ENCODE measurements around the gene ME1. TPM values are rescaled to one million over a fixed set of nuclear protein-coding genes. Genes with fewer than 3 reads are reported as not detected.

The ME1 gene
- total RNA-seq, 1 donor from 2014 or later: 88.7 TPM

DNA sequence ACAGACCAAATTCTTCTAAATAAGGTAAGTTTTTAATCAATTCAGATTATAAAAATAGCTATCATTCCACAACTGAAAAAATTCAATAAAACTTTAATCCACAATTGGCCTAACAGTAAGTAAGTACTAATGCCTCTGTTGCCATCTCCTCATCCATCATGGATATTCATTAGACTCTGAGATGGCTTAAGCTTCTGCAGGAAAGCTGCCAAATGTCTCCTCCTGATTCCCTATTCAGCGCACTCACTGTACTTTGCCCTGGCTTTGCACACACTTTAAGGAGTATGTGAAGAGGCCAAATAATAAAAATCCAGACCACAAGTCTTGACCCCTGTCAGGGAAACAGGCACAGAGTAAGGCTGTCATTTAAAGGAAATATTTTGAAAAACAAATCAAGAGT lies 261.3 kb downstream of the ME1 start:
- no peak for DNase-seq (ENCODE audit: low spot score)
- H3K9me3 Mint-ChIP-seq (ENCODE audit: low read depth): no peaks in the 10 kb centered on the region
- H3K4me3 Mint-ChIP-seq (ENCODE audit: unreplicated experiment): no peak overlapping the region
- no peaks in the 10 kb centered on the region for H3K27me3 Mint-ChIP-seq (ENCODE audit: low read depth)
- no peak overlapping the region for H3K27ac Mint-ChIP-seq (ENCODE audit: unreplicated experiment)
- H3K36me3 Mint-ChIP-seq (ENCODE audit: low read depth): peaks cover 63% of the 10 kb centered on the region
- no peak for TF ChIP-seq CTCF (IDR thresholded peaks at IDR 0.05)
- H3K4me1 Mint-ChIP-seq (ENCODE audit: low read depth): peaks cover 12% of the 10 kb centered on the region

DNA sequence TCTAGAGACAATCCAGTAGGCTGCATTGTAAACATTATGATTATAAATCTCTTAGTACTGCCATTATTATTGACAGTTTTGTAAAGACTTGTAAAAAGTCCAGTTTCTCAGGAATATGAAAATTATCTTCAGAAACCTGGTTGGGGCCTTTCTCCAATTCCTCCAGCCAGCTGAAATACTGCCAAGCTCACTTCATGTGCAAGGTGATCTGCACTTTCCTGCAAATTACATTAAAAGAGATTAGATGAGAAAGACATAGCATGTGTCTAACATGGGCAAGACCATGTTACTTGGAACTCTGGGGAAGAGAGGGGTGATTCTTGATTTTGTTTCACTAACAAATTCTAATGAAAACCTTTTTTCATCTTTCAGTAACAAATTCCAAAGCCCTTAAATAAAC lies 261.7 kb downstream of the ME1 start:
- H3K27ac Mint-ChIP-seq (ENCODE audit: unreplicated experiment): no peak overlapping the region

GRCh38 chr6:83168556-83168955 lies 262.3 kb downstream of the ME1 start:
- Mint-ChIP-seq H3K27me3 (ENCODE audit: low read depth) (no peaks in the 10 kb centered on the region), H3K4me1 (ENCODE audit: low read depth) (peaks cover 12% of the 10 kb centered on the region), H3K36me3 (ENCODE audit: low read depth) (peaks cover 58% of the 10 kb centered on the region), H3K9me3 (ENCODE audit: low read depth) (no peaks in the 10 kb centered on the region), H3K27ac (ENCODE audit: unreplicated experiment) (no peak overlapping the region), H3K4me3 (ENCODE audit: unreplicated experiment) (no peak overlapping the region)
- DNase-seq (ENCODE audit: low spot score): no peak
- TF ChIP-seq CTCF (IDR thresholded peaks at IDR 0.05): no peak

More for the DNA sequence above, 261.7 kb downstream of the ME1 start:
- DNase-seq (ENCODE audit: low spot score): no peak
- Mint-ChIP-seq H3K27me3 (ENCODE audit: low read depth) (no peaks in the 10 kb centered on the region), H3K36me3 (ENCODE audit: low read depth) (peaks cover 60% of the 10 kb centered on the region), H3K4me3 (ENCODE audit: unreplicated experiment) (no peak overlapping the region), H3K9me3 (ENCODE audit: low read depth) (no peaks in the 10 kb centered on the region), H3K4me1 (ENCODE audit: low read depth) (peaks cover 12% of the 10 kb centered on the region)
- TF ChIP-seq CTCF (IDR thresholded peaks at IDR 0.05): no peak

DNA sequence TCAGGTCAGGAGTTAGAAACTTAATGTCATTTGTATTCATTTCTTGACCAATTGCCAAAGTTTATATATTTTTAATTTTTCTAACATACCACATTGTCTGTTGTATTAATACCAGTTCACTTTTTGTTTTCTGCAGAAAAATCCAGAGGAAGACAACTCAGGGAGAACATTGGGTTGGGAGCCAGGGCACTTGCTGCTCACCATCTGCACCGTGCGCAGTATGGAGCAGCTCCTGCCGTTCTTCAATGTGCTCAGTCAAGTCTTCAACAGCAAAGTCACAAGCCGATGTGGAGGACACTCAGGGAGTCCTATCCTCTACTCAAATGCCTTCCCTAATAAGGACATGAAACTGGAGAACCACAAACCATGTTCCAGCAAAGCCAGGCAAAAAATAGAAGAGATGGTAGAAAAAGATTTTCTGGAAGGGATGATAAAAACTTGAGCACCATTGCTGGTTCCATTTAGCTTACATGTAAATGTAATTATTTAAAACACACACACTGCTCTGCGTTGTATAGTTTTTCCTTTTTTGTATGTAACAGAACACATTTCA lies 263.0 kb downstream of the ME1 start:
- H3K4me1 Mint-ChIP-seq (ENCODE audit: low read depth): peaks cover 12% of the 10 kb centered on the region
- no peak for TF ChIP-seq CTCF (IDR thresholded peaks at IDR 0.05)
- no peak for DNase-seq (ENCODE audit: low spot score)
- H3K36me3 Mint-ChIP-seq (ENCODE audit: low read depth): peaks cover 52% of the 10 kb centered on the region
- no peaks in the 10 kb centered on the region for H3K27me3 Mint-ChIP-seq (ENCODE audit: low read depth)
- no peaks in the 10 kb centered on the region for H3K9me3 Mint-ChIP-seq (ENCODE audit: low read depth)
- no peak overlapping the region for H3K4me3 Mint-ChIP-seq (ENCODE audit: unreplicated experiment)
- no peak overlapping the region for H3K27ac Mint-ChIP-seq (ENCODE audit: unreplicated experiment)

Other genes starting within 250 kb of the ME1 start
- gene PGM3, start 237.8 kb downstream of the ME1 start, total RNA-seq: 130 to 159 TPM (median 135 TPM) in 3 replicates
- gene RWDD2A, start 237.7 kb downstream of the ME1 start, total RNA-seq: 6.4 to 7.8 TPM (median 6.5 TPM) in 3 replicates
- gene PRSS35, start 81.5 kb upstream of the ME1 start, total RNA-seq: 61.6 to 200 TPM (median 197 TPM) in 3 replicates

Data from chondrocyte (in vitro differentiated cells).